ENCODE measurements around the gene P2RY12. TPM values are rescaled to one million over a fixed set of nuclear protein-coding genes. Genes with fewer than 3 reads are reported as not detected.
A peak's percentile ranks its signal among the peaks of the same experiment; 100 is the strongest.
"Not testable (repeated sequence)": the region's sequence is repeated elsewhere in the genome, so short reads cannot be mapped to it uniquely, and the experiment has no call there.

Gene P2RY12
- total RNA-seq, 6 donors from 2014 or later, result 0.22 to 3.9 (median 2.8) TPM; not detected in 1

DNA sequence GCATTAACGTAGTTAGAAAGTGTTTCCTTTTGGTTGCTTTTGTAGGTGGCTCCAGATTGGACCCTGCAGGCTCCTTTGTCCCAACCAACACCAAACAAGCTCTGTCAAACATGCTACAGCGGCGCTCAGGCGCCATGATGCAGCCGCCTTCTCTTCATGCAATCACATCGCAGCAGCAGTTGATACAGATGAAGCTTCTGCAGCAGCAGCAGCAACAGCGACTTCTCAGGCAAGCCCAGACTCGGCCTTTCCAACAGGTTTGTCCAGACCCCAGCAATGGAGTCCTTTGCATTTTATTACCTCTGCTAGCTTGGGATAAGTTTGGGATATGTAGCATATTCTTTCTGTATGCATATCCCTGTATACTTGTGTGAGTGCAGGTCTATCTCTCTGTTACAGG, 10.1 kb upstream of the P2RY12 start:
- no peak for ATAC-seq (ENCODE audit: low FRiP score in 2 of 2)
- WGBS, 2 donors, result 72 to 92% methylated on average over 8 of the region's 8 CpGs
- DNase-seq, result peak in 1 of 2 donors; percentile 43
- H3K9me3 ChIP-seq, result no peaks in the 10 kb centered on the region
- no peak overlapping the region for H3K4me3 ChIP-seq
- H3K27me3 ChIP-seq, result no peaks in the 10 kb centered on the region
- no peaks in the 10 kb centered on the region for H3K36me3 ChIP-seq
- H3K4me1 ChIP-seq, result no peaks in the 10 kb centered on the region
- no peak overlapping the region for H3K27ac ChIP-seq
- TF ChIP-seq EP300 (IDR thresholded peaks at IDR 0.05) (no peak), POLR2A (IDR thresholded peaks at IDR 0.05) (no peak), POLR2AphosphoS5 (IDR thresholded peaks at IDR 0.05) (no peak)
- TF ChIP-seq, protein P1, sequence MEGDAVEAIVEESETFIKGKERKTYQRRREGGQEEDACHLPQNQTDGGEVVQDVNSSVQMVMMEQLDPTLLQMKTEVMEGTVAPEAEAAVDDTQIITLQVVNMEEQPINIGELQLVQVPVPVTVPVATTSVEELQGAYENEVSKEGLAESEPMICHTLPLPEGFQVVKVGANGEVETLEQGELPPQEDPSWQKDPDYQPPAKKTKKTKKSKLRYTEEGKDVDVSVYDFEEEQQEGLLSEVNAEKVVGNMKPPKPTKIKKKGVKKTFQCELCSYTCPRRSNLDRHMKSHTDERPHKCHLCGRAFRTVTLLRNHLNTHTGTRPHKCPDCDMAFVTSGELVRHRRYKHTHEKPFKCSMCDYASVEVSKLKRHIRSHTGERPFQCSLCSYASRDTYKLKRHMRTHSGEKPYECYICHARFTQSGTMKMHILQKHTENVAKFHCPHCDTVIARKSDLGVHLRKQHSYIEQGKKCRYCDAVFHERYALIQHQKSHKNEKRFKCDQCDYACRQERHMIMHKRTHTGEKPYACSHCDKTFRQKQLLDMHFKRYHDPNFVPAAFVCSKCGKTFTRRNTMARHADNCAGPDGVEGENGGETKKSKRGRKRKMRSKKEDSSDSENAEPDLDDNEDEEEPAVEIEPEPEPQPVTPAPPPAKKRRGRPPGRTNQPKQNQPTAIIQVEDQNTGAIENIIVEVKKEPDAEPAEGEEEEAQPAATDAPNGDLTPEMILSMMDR (IDR thresholded peaks at IDR 0.05), result no peak

DNA sequence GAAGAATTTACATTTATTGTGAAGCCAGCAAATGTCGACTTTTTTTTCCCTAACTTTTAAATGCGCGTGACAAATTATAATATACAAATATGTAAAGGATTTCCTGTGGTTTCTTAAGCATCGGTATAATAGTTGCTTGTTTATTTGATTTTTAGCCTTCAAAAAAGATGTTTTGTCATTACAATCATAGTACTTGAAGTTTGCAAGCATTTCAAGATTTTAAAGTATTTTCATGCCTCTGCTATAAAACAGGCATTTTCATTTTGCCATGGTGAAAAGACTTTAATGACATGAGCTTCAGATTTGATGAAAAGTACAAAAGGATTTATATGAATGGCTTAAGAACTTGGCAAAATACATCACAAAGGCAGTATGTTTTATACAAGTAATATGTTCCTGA, 9.4 kb upstream of the P2RY12 start:
- no peak for DNase-seq
- ATAC-seq (ENCODE audit: low FRiP score in 2 of 2), result no peak
- no peaks in the 10 kb centered on the region for H3K9me3 ChIP-seq
- H3K27me3 ChIP-seq, result no peaks in the 10 kb centered on the region
- no peak overlapping the region for H3K4me3 ChIP-seq
- TF ChIP-seq EP300 (IDR thresholded peaks at IDR 0.05) (no peak), POLR2A (IDR thresholded peaks at IDR 0.05) (no peak), POLR2AphosphoS5 (IDR thresholded peaks at IDR 0.05) (no peak)
- TF ChIP-seq, protein P1 (IDR thresholded peaks at IDR 0.05), result no peak
- H3K36me3 ChIP-seq, result no peaks in the 10 kb centered on the region
- H3K27ac ChIP-seq, result no peak overlapping the region
- H3K4me1 ChIP-seq, result no peaks in the 10 kb centered on the region
- 55 to 62% methylated on average over 4 of the region's 4 CpGs for WGBS, 2 donors

DNA sequence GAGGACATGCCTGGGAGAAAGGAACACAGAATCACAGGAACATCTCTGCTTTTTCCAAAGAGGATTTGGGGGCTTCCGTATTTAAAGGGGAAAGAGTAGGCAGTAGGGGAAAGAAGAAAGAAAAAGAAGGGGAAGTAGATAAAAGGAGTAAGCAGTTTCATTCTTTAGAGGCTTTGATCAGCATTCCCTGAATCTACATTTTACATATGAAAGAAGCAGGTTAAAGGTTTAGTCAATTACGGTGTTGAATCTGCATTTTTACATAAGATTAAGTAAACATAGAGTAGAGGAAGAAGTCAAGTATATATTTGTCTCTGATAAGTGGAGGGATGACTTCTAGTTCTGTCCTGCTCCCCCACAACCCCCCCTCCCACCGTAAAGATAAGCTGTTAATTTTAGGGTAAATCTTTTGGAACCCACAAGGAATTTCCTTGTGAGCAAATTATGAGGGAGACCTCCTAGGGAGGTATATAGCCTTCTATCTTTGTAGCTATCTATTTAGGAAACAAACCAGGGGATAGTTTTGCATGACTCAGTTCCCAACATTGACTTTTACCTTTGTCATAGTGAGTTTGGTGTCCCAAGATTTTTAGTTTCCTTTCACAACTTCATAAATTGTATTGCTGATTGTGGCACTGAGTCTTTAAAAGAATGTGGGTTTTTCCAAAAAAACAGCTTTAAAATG, 8.7 kb upstream of the P2RY12 start:
- Histone ChIP-seq H3K4me1 (no peaks in the 10 kb centered on the region), H3K4me3 (no peak overlapping the region), H3K9me3 (no peaks in the 10 kb centered on the region), H3K27ac (no peak overlapping the region), H3K36me3 (no peaks in the 10 kb centered on the region), H3K27me3 (no peaks in the 10 kb centered on the region)
- DNase-seq (no peak), ATAC-seq (ENCODE audit: low FRiP score in 2 of 2) (no peak)
- 59 to 68% methylated on average over 3 of the region's 3 CpGs for WGBS, 2 donors
- TF ChIP-seq POLR2AphosphoS5 (IDR thresholded peaks at IDR 0.05), result no peak
- TF ChIP-seq, protein P1 (IDR thresholded peaks at IDR 0.05), result no peak

DNA sequence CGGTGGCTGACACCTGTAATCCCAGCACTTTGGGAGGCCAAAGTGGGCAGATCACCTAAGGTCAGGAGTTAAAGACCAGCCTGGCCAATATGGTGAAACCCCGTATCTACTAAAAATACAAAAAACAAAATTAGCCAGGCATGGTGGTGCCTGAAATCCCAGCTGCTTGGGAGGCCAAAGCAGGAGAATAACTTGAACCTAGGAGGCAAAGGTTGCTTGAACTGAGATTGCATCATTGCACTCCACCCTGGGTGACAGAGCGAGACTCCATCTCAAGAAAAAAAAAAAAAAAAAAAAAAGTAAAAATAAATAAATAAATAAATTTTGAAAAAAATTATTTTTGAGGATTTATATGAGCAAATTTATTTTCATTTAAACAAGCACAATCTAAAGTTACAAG, 7.6 kb upstream of the P2RY12 start:
- H3K36me3 ChIP-seq; ATAC-seq (ENCODE audit: low FRiP score in 2 of 2); H3K27ac ChIP-seq; H3K4me3 ChIP-seq; H3K27me3 ChIP-seq; H3K4me1 ChIP-seq; DNase-seq; H3K9me3 ChIP-seq: not testable (repeated sequence)
- 93 to 95% methylated on average over 3 of the region's 3 CpGs for WGBS, 2 donors

DNA sequence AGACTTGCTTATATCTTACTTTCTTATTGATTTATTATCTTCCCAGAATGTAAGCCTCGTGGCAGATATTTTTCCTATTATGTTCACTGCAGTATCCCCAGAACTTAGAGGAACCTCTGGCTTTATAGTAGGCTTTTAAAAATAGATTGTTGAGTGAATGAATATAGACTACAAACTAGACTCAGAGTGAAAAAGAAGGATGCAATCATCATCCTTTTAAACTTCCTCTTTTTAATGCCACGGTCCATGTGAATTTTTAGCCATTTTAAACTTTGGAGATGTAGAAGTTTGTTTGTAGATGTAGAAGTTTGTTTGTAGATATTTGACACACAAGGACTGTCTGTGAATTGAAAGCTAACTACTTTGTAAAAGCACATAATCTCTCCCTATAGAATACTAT, 7.2 kb upstream of the P2RY12 start:
- Histone ChIP-seq H3K4me3 (no peak overlapping the region), H3K27me3 (no peaks in the 10 kb centered on the region), H3K36me3 (no peaks in the 10 kb centered on the region), H3K4me1 (no peaks in the 10 kb centered on the region), H3K9me3 (no peaks in the 10 kb centered on the region), H3K27ac (no peak overlapping the region)
- 43 to 69% methylated on average over 2 of the region's 2 CpGs for WGBS, 2 donors
- ATAC-seq (ENCODE audit: low FRiP score in 2 of 2) (no peak), DNase-seq (no peak)
- TF ChIP-seq, protein P1 (IDR thresholded peaks at IDR 0.05), result no peak
- TF ChIP-seq POLR2A (IDR thresholded peaks at IDR 0.05), result no peak
- no peak for TF ChIP-seq EP300 (IDR thresholded peaks at IDR 0.05)
- TF ChIP-seq POLR2AphosphoS5 (IDR thresholded peaks at IDR 0.05), result no peak
